Loucy (cell line): ENCODE data around the gene COG4.

Source experiments
- EZH2phosphoT487 ChIP-seq: fragments of 200-600 bp; IDR thresholded peaks from 2 replicates; pipeline ENCODE4 v1.6.1; 2018; ENCODE audit warnings: antibody characterized with exemption, mild to moderate bottlenecking, moderate library complexity, borderline replicate concordance
- TF ChIP-seq, protein P1 (sequence below): fragments of 200-600 bp; sonication (generic); conservative IDR thresholded peaks from 2 replicates; pipeline ENCODE4 v1.5.1; 2014; ENCODE audit warnings: mild to moderate bottlenecking, antibody characterized with exemption, low read length

DNA sequence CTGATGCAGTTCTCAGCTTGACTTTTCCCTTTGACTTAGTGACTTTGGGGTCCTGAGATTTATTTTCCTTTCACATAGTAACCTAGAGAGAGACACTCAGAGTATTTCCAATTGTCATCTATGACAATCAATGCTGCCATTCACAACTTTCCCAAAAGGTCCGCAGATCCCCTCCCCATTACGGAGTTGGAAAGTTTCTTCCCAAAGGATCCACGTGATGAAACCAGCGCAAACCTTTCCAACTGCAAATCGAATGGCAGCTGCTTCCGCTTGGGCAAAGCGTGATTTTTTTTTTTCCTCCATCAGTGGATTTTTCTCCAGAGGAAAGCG is 69.5 kb downstream of the COG4 start:
- TF ChIP-seq EZH2phosphoT487 = no peak
- TF ChIP-seq, protein P1, sequence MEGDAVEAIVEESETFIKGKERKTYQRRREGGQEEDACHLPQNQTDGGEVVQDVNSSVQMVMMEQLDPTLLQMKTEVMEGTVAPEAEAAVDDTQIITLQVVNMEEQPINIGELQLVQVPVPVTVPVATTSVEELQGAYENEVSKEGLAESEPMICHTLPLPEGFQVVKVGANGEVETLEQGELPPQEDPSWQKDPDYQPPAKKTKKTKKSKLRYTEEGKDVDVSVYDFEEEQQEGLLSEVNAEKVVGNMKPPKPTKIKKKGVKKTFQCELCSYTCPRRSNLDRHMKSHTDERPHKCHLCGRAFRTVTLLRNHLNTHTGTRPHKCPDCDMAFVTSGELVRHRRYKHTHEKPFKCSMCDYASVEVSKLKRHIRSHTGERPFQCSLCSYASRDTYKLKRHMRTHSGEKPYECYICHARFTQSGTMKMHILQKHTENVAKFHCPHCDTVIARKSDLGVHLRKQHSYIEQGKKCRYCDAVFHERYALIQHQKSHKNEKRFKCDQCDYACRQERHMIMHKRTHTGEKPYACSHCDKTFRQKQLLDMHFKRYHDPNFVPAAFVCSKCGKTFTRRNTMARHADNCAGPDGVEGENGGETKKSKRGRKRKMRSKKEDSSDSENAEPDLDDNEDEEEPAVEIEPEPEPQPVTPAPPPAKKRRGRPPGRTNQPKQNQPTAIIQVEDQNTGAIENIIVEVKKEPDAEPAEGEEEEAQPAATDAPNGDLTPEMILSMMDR = no peak
